Osteoblast (primary cell): Measurements from ENCODE around the gene MIR17HG. TPM values are rescaled to one million over a fixed set of nuclear protein-coding genes. Genes with fewer than 3 reads are reported as not detected.
A peak's percentile ranks its signal among the peaks of the same experiment; 100 is the strongest.

Source experiments
- DNase-seq: peaks from one replicate; pipeline ENCODE4 v3.0.0; 2011; ENCODE audit warnings: low spot score, mixed read lengths; ENCODE audit not compliant: insufficient read length; ENCODE audit errors: missing footprints
- H2AFZ ChIP-seq: 2 replicates; pipeline ENCODE4 v1.6.0; 2011; ENCODE audit warnings: mild to moderate bottlenecking, low read length
- H3K27ac ChIP-seq: 2 replicates; pipeline ENCODE4 v1.5.1; 2011; ENCODE audit warnings: mild to moderate bottlenecking, low read depth, low read length, moderate library complexity
- H3K27me3 ChIP-seq: 2 replicates; pipeline ENCODE4 v1.6.0; 2012; ENCODE audit warnings: mild to moderate bottlenecking, control low read depth, inconsistent platforms, low read length, moderate library complexity; ENCODE audit not compliant: insufficient read depth
- H3K36me3 ChIP-seq: 2 replicates; pipeline ENCODE4 v1.5.1; 2011; ENCODE audit warnings: mild to moderate bottlenecking, low read length, control low read depth, moderate library complexity; ENCODE audit not compliant: insufficient read depth
- H3K4me1 ChIP-seq: 2 replicates; pipeline ENCODE4 v1.5.1; 2011; ENCODE audit warnings: mild to moderate bottlenecking, low read length, control low read depth, moderate library complexity; ENCODE audit not compliant: insufficient read depth
- H3K4me2 ChIP-seq: 2 replicates; pipeline ENCODE4 v1.6.0; 2011; ENCODE audit warnings: mild to moderate bottlenecking, low read length; ENCODE audit not compliant: insufficient read depth
- H3K4me3 ChIP-seq: fragments of 200-600 bp; sonication (generic); 3 replicates; pipeline ENCODE4 v1.5.1; 2012; ENCODE audit warnings: mild to moderate bottlenecking, low read length, inconsistent platforms; ENCODE audit not compliant: insufficient read depth
- H3K79me2 ChIP-seq: 2 replicates; pipeline ENCODE4 v1.6.0; 2012; ENCODE audit warnings: mild to moderate bottlenecking, low read length, control low read depth, inconsistent platforms; ENCODE audit not compliant: insufficient read depth
- H3K9me3 ChIP-seq: 2 replicates; pipeline ENCODE4 v1.5.1; 2011; ENCODE audit warnings: low read depth, low read length, control low read depth
- H4K20me1 ChIP-seq: 2 replicates; pipeline ENCODE4 v1.6.0; 2012; ENCODE audit warnings: mild to moderate bottlenecking, low read length, control low read depth; ENCODE audit not compliant: insufficient read depth
- CTCF ChIP-seq: IDR thresholded peaks from 2 replicates; pipeline ENCODE4 v1.5.1; 2011; ENCODE audit warnings: mild to moderate bottlenecking, low read depth, low read length, moderate library complexity; ENCODE audit errors: extremely low read depth
- total RNA-seq: library from RNA; depleted of rRNA; stranded (reverse); fragments of >200 nt; gene quantifications from 2 replicates; pipeline ENCODE4 v1.2.3, GENCODE V29; 2012

MIR17HG gene
- total RNA-seq, 1 donor, result 4.0 TPM

GRCh38 chr13:91357613-91358386 is 10.3 kb downstream of the MIR17HG start:
- Histone ChIP-seq H3K9me3 (no peaks in the 10 kb centered on the region), H3K4me3 (no peak overlapping the region), H4K20me1 (no peaks in the 10 kb centered on the region), H3K4me1 (no peaks in the 10 kb centered on the region), H3K36me3 (peaks cover 19% of the 10 kb centered on the region), H3K79me2 (no peaks in the 10 kb centered on the region), H3K4me2 (no peak overlapping the region), H3K27me3 (no peaks in the 10 kb centered on the region), H3K27ac (no peak overlapping the region), H2AFZ (no peak overlapping the region)
- peak; percentile 5 for DNase-seq
- no peak for TF ChIP-seq CTCF

GRCh38 chr13:91358387-91358782 is 10.9 kb downstream of the MIR17HG start:
- no peak for TF ChIP-seq CTCF
- DNase-seq, result no peak
- Histone ChIP-seq H3K79me2 (no peaks in the 10 kb centered on the region), H2AFZ (no peak overlapping the region), H3K27me3 (no peaks in the 10 kb centered on the region), H3K36me3 (peaks cover 19% of the 10 kb centered on the region), H3K9me3 (no peaks in the 10 kb centered on the region), H3K4me3 (no peak overlapping the region), H4K20me1 (no peaks in the 10 kb centered on the region), H3K27ac (no peak overlapping the region), H3K4me2 (no peak overlapping the region), H3K4me1 (no peaks in the 10 kb centered on the region)

- TF ChIP-seq CTCF, result no peak
- no peaks in the 10 kb centered on the region for H3K9me3 ChIP-seq
- no peak for DNase-seq
- no peak overlapping the region for H2AFZ ChIP-seq
- H3K79me2 ChIP-seq, result no peaks in the 10 kb centered on the region
- H3K4me2 ChIP-seq, result no peak overlapping the region
- H3K27ac ChIP-seq, result no peak overlapping the region
- H3K4me3 ChIP-seq, result no peak overlapping the region
- peaks cover 14% of the 10 kb centered on the region for H3K36me3 ChIP-seq
- no peaks in the 10 kb centered on the region for H3K27me3 ChIP-seq
- H4K20me1 ChIP-seq, result no peaks in the 10 kb centered on the region
- no peaks in the 10 kb centered on the region for H3K4me1 ChIP-seq
Measured at GRCh38 chr13:91359111-91359510, 11.6 kb downstream of the MIR17HG start.

GRCh38 chr13:91359631-91360030 is 12.1 kb downstream of the MIR17HG start:
- H3K4me2 ChIP-seq, result no peak overlapping the region
- H2AFZ ChIP-seq, result no peak overlapping the region
- H3K4me3 ChIP-seq, result no peak overlapping the region
- TF ChIP-seq CTCF, result no peak
- H3K79me2 ChIP-seq, result no peaks in the 10 kb centered on the region
- H4K20me1 ChIP-seq, result no peaks in the 10 kb centered on the region
- H3K36me3 ChIP-seq, result peaks cover 8% of the 10 kb centered on the region
- H3K9me3 ChIP-seq, result no peaks in the 10 kb centered on the region
- no peak for DNase-seq
- no peaks in the 10 kb centered on the region for H3K4me1 ChIP-seq
- no peaks in the 10 kb centered on the region for H3K27me3 ChIP-seq
- H3K27ac ChIP-seq, result no peak overlapping the region
